Smooth muscle cell (in vitro differentiated cells): Measurements from ENCODE around the gene WDSUB1. TPM values are rescaled to one million over a fixed set of nuclear protein-coding genes. Genes with fewer than 3 reads are reported as not detected.
A peak's percentile ranks its signal among the peaks of the same experiment; 100 is the strongest.

Experiments
- DNase-seq: peaks from one replicate; lab custom pipeline; 2025; ENCODE audit not compliant: unreplicated experiment; lab: John Stamatoyannopoulos, UW
- H2AFZ ChIP-seq: fragments of 200-600 bp; sonication (generic); 2 replicates; pipeline ENCODE4 v1.6.0; 2016; ENCODE audit warnings: antibody characterized with exemption, low read depth, mild to moderate bottlenecking
- H3F3A ChIP-seq: fragments of 200-600 bp; sonication (generic); 2 replicates; pipeline ENCODE4 v1.6.0; 2017; ENCODE audit warnings: antibody characterized with exemption, low read depth
- H3K27ac ChIP-seq: fragments of 200-600 bp; sonication (generic); 2 replicates; pipeline ENCODE4 v1.5.1; 2016; ENCODE audit warnings: low read depth, mild to moderate bottlenecking
- H3K27me3 ChIP-seq: fragments of 200-600 bp; sonication (generic); 2 replicates; pipeline ENCODE4 v1.6.1; 2016; ENCODE audit warnings: low read depth, mild to moderate bottlenecking
- H3K36me3 ChIP-seq: fragments of 200-600 bp; sonication (generic); 2 replicates; pipeline ENCODE4 v1.5.1; 2016; ENCODE audit warnings: low read depth
- H3K4me1 ChIP-seq: fragments of 200-600 bp; sonication (generic); 2 replicates; pipeline ENCODE4 v1.5.1; 2016; ENCODE audit warnings: low read depth
- H3K4me2 ChIP-seq: fragments of 200-600 bp; sonication (generic); 2 replicates; pipeline ENCODE4 v1.6.0; 2016; ENCODE audit warnings: mild to moderate bottlenecking
- H3K4me3 ChIP-seq: fragments of 200-600 bp; sonication (generic); 2 replicates; pipeline ENCODE4 v1.5.1; 2016; ENCODE audit warnings: mild to moderate bottlenecking
- H3K79me2 ChIP-seq: fragments of 200-600 bp; sonication (generic); 2 replicates; pipeline ENCODE4 v1.6.0; 2016; ENCODE audit warnings: low read depth, mild to moderate bottlenecking
- H3K9ac ChIP-seq: fragments of 200-600 bp; sonication (generic); 2 replicates; pipeline ENCODE4 v1.6.0; 2016; ENCODE audit warnings: low read depth
- H3K9me3 ChIP-seq: fragments of 200-600 bp; sonication (generic); replicated peaks from 2 replicates; pipeline ENCODE4 v1.5.1; 2016; ENCODE audit warnings: low read depth
- H4K20me1 ChIP-seq: fragments of 200-600 bp; sonication (generic); 2 replicates; pipeline ENCODE4 v1.6.0; 2016; ENCODE audit warnings: low read depth
- WGBS: methylation state at CpG from one replicate; pipeline ENCODE4 v1.1.7; 2016; ENCODE audit warnings: low lambda C conversion rate; 5-methylcytosine and 5-hydroxymethylcytosine counted together
- polyA plus RNA-seq: library from polyadenylated mRNA; unstranded; fragments of >200 nt; fragmentation: Nextera tagmentation; extraction: Ambion mirVana; gene quantifications from 2 replicates; pipeline ENCODE4 v1.2.1, GENCODE V29; 2016
- total RNA-seq: library from RNA; depleted of rRNA; stranded (reverse); fragments of >200 nt; gene quantifications from 2 replicates; pipeline ENCODE4 v1.2.3, GENCODE V29; 2014
- TF ChIP-seq, protein P1 (sequence below): fragments of 200-600 bp; sonication (generic); IDR thresholded peaks from 2 replicates; pipeline ENCODE4 v1.5.1; 2017; ENCODE audit warnings: borderline replicate concordance, mild to moderate bottlenecking, antibody characterized with exemption; ENCODE audit not compliant: insufficient read depth, poor library complexity, severe bottlenecking

The WDSUB1 gene
- total and polyA plus RNA-seq, 2 experiments from 2014 or later, result 3.6 to 4.6 TPM

DNA sequence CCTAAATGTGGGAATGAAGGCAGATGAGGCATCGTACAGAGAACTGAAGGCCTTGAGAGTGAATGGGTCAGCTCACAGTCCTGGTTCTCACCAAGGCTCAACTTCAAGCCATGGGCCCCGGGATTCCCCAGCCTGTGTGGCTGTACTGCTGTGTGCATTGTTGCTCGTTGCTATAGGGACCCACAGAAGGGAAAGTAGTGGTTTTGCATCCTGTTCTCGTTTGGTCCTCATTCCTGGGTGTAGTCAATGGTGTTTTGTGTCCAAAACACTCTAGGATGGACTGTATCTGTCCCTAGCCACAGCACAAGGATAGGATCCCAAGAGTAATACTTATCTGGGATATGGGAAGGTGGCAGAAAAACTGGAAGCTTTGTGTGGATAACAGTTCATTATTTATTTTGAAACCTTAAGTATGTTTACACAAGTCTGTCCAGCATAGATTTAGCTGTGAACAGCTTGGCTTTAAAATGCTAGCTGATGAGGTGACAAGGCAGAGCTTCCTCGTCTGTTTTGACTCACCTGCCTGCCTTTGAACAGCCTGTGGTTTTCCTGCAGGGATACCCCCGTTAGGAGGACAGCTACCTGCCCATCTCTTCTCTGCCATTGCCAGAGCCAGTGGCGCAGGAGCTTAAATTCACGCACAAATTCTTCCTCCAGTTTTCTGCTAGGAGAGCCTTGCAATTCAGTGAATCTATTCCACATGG lies 85.0 kb downstream of the WDSUB1 start:
- Histone ChIP-seq H3K27ac (peak overlapping the region; percentile 73), H3K79me2 (no peaks in the 10 kb centered on the region), H3K4me2 (peak overlapping the region; percentile 0), H3K9ac (peak overlapping the region; percentile 30), H4K20me1 (no peaks in the 10 kb centered on the region), H3F3A (peaks cover 37% of the 10 kb centered on the region), H3K4me1 (peaks cover 12% of the 10 kb centered on the region), H3K36me3 (peaks cover 3% of the 10 kb centered on the region), H3K9me3 (no peaks in the 10 kb centered on the region), H3K4me3 (no peak overlapping the region), H3K27me3 (no peaks in the 10 kb centered on the region), H2AFZ (no peak overlapping the region)
- TF ChIP-seq, protein P1, sequence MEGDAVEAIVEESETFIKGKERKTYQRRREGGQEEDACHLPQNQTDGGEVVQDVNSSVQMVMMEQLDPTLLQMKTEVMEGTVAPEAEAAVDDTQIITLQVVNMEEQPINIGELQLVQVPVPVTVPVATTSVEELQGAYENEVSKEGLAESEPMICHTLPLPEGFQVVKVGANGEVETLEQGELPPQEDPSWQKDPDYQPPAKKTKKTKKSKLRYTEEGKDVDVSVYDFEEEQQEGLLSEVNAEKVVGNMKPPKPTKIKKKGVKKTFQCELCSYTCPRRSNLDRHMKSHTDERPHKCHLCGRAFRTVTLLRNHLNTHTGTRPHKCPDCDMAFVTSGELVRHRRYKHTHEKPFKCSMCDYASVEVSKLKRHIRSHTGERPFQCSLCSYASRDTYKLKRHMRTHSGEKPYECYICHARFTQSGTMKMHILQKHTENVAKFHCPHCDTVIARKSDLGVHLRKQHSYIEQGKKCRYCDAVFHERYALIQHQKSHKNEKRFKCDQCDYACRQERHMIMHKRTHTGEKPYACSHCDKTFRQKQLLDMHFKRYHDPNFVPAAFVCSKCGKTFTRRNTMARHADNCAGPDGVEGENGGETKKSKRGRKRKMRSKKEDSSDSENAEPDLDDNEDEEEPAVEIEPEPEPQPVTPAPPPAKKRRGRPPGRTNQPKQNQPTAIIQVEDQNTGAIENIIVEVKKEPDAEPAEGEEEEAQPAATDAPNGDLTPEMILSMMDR, result no peak
- 56% methylated on average over 8 of the region's 8 CpGs for WGBS
- no peak for DNase-seq

DNA sequence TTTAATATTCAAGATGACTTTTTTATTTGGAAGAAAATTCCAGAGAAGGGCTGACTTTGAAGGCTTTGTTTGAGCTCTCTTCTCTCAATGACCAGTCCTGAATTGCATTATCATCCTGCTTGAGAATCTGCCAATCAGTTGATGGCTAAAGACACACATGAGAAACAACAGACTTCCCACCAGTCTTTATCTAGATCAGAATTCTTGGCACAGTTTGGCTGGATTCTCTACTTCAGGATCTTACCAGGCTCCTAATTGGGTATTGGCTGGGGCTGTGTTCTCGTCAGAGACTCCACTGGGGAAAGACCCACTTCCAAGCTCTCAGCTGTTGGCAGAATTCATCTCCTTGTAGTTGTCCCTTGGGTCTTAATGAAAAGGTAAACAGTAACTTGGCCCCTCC lies 86.0 kb downstream of the WDSUB1 start:
- TF ChIP-seq, protein P1, result no peak
- Histone ChIP-seq H3K9me3 (no peaks in the 10 kb centered on the region), H3K9ac (peak overlapping the region; percentile 30), H3K27ac (peak overlapping the region; percentile 73), H4K20me1 (no peaks in the 10 kb centered on the region), H3K27me3 (no peaks in the 10 kb centered on the region), H3K4me3 (no peak overlapping the region), H3K79me2 (no peaks in the 10 kb centered on the region), H3K36me3 (peaks cover 3% of the 10 kb centered on the region), H2AFZ (no peak overlapping the region), H3F3A (peaks cover 37% of the 10 kb centered on the region), H3K4me1 (peaks cover 12% of the 10 kb centered on the region), H3K4me2 (no peak overlapping the region)
- 78% methylated on average over 1 of the region's 1 CpG for WGBS
- DNase-seq, result no peak

GRCh38 chr2:159199761-159200465 lies 86.6 kb downstream of the WDSUB1 start:
- Histone ChIP-seq H3K27me3 (no peaks in the 10 kb centered on the region), H3F3A (peaks cover 37% of the 10 kb centered on the region), H3K36me3 (peaks cover 3% of the 10 kb centered on the region), H3K9me3 (no peaks in the 10 kb centered on the region), H3K79me2 (no peaks in the 10 kb centered on the region), H3K27ac (peak overlapping the region; percentile 73), H3K9ac (no peak overlapping the region), H3K4me1 (peaks cover 12% of the 10 kb centered on the region), H4K20me1 (no peaks in the 10 kb centered on the region), H2AFZ (no peak overlapping the region), H3K4me3 (no peak overlapping the region), H3K4me2 (no peak overlapping the region)
- TF ChIP-seq, protein P1, result no peak
- DNase-seq, result no peak
- WGBS, result 86% methylated on average over 4 of the region's 4 CpGs

DNA sequence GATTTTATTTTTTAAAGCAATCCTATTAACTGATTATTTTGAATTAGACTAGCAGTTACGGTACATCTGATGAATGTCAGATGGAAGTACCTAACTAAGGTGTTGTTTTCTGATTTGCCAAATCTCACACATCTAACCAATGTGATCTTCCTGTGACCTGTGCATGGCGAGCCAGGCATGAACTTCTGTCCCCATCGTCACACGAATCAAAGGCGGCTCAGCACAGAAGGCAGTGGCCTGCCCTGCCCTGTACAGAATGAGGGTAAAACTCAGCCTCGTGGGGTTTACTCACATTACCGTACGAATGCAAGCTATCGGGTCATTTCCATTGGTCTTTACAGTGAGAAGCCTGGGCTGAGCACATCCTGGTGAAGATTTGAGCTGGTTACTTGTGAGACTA lies 87.3 kb downstream of the WDSUB1 start:
- H3K36me3 ChIP-seq, result peaks cover 3% of the 10 kb centered on the region
- peaks cover 12% of the 10 kb centered on the region for H3K4me1 ChIP-seq

More for the DNA sequence above, 87.3 kb downstream of the WDSUB1 start:
- no peak overlapping the region for H2AFZ ChIP-seq
- H4K20me1 ChIP-seq, result no peaks in the 10 kb centered on the region
- no peaks in the 10 kb centered on the region for H3K27me3 ChIP-seq
- WGBS, result 94% methylated on average over 9 of the region's 9 CpGs
- H3K79me2 ChIP-seq, result no peaks in the 10 kb centered on the region
- no peak overlapping the region for H3K4me3 ChIP-seq
- H3K27ac ChIP-seq, result no peak overlapping the region
- no peak overlapping the region for H3K9ac ChIP-seq
- no peaks in the 10 kb centered on the region for H3K9me3 ChIP-seq
- DNase-seq, result no peak
- TF ChIP-seq, protein P1, result no peak
- peaks cover 37% of the 10 kb centered on the region for H3F3A ChIP-seq
- no peak overlapping the region for H3K4me2 ChIP-seq
